Posterior cingulate gyrus (tissue), 11 donors: ENCODE data around the gene EEF2KMT.
"Not testable (repeated sequence)": the region's sequence is repeated elsewhere in the genome, so short reads cannot be mapped to it uniquely, and the experiment has no call there.

Source experiments
- DNase-seq, 10 donors: peaks; one replicate each; pipeline versions ENCODE4 v3.0.0 to v3.0.0-alpha.2; 2020 to 2021; ENCODE audit warnings: mixed read lengths in 3 of 10
- intact Hi-C: fragments of 100-400 bp; cut with DNase I; formaldehyde crosslinking; loops from one replicate; pipeline ENCODE4 v1.15.1; 2023

Gene EEF2KMT, protein sequence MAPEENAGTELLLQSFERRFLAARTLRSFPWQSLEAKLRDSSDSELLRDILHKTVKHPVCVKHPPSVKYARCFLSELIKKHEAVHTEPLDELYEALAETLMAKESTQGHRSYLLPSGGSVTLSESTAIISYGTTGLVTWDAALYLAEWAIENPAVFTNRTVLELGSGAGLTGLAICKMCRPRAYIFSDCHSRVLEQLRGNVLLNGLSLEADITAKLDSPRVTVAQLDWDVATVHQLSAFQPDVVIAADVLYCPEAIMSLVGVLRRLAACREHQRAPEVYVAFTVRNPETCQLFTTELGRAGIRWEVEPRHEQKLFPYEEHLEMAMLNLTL

DNA sequence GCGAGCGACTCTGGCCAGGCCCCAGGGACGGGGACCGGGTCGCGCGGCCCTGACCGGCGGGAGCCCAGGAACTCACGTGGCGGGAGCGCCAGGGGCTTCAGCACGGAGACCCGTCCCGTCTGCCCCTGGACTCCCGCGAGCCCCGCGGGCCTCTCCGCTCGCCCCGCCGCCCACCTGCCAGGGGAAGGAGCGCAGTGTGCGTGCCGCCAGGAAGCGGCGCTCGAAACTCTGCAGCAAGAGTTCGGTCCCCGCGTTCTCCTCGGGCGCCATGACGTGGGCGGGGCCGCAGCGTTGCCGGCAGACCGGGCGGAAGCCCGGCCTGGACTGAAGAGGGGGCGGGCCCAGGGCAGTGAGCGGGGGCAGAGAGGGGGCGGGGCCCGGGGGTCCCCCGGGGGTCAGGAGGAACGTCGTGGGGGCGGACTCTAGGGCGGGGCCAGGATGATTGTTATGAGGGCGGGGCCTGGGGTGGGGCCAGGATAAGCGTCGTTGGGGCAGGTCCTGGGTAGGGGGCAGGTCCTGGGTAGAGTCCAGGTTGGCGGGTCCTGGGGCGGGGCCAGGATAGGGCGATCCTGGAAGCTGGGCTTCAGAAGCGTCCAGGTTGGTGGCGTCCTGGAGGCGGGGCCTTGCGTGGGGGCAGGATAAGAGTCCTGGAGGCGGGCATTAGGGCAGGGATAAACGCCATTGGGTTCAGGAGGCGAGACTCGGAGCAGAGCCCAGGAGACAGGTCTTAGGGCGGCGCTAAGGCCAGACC, at the start of gene EEF2KMT:
Gene EEF2KMT (minus strand): TSS at position 326 of the 751 bp plus-strand sequence. CDS start 56 bp downstream, at position 270.
- DNase-seq = peak in 9 of 10 donors; percentile 97 to 100 (median 98)
- intact Hi-C loops = not testable (repeated sequence)

DNA sequence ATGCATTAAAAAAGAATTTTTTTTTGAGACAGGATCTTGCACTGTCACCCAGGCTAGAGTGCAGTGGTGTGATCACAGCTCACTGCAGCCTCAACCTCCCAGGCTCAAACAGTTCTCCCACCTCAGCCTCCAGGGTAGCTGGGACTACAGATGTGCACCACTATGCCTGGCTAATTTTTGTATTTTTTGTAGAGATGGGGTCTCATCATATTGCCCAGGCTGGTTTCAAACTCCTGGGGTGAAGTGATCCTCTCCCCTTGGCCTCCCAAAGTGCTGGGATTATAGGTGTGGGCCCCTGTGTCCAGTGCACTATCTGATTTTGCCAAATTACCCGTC, 47.0 kb upstream of the EEF2KMT start:
- DNase-seq = peak in 1 of 10 donors; percentile 6
- intact Hi-C loops = not testable (repeated sequence)

DNA sequence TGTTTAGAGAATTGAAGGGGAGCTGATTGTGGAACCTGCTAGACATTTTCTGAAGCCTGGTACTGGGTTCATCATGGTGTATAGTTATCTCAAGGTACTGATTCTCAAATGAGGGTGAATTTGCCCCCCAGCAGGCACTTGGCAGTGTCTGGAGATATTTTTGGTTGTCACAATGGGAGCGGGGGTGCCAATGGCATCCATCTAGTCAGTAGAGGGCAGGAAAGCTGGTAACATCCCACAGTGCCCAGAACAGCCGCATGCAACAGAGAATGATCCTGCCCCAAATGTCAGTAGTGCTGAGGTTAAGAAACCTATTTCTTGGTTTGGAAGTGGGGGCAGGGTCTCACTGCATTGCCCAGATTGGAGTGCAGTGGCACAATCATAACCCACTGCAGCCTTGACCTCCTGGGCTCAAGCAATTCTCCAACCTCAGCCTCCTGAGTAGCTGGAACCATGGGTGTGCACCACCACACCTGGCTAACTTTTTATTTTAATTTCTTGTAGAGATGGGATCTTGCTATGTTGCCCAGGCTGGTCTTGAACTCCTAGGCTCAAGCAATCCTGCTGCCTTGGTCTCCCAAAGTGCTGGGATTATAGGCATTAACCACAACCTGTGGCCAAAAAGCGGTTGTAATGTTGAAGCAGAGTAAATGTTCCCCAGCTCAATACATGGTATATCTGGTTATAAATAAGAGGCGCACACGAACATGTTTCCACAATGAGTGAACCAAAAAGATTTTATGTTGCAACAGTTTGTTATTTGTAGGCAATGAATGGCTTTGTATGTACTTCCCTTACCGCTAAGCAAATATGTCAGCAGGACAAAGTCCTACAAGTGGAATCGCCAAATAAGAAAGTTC, 46.4 kb upstream of the EEF2KMT start:
- intact Hi-C loops = no loop called here
- DNase-seq = peak in 1 of 10 donors; percentile 4

DNA sequence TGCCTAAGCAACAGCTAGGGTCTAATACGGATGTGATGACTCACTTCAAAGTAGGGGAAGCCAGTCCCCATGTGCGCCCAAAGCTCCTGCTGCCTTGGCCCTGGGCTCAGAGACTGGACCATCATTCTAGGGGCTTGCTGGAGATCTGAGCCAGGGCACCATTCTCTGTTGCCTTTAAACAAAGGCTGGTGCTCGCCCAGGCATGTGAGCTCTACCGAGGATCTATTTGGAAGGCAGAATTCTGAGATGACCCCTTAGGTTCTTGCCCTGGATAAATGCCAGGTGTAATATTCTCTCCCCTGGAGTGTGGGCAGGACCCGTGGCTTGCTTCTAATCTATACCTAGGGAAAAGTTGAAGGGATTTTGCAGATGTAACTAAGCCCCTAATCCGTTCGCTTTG, 42.6 kb upstream of the EEF2KMT start:
- intact Hi-C loops = not testable (repeated sequence)
- peak in 1 of 10 donors; percentile 15 for DNase-seq

DNA sequence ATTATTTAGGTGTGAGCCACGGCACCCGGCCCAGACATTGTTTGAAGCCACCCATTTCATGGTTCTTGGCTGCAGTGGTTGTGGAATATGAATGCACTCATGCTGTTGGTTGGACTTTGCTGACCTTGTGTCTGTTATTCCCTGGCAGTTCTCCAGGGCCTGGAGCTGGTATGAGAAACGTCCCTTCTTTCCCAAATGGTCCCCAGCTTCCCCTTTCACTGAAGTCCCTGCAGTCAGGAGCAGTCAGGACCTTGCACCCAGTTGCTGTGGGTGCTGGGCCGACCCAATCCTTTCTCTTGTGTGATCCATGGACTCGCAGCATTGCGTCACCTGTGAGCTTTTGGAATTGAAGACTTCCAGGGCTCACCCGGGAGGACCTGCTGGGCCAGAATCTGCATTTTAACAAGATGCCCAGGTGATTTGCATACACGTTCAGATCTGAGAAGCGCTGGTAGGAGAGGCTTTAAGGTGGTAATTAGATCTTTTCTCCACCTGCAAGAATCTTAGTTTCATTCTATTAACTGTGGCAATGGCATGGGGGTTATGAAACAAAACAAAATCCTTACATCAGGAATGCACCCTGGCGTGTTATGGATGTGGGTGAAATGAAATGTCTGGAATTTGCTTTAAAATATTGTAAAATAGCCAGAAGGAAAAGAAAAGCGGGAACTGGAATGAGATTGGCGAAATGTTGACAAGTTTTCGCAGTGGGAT, 37.3 kb upstream of the EEF2KMT start:
- DNase-seq = peak in 1 of 10 donors; percentile 68
- intact Hi-C loops = not testable (repeated sequence)

DNA sequence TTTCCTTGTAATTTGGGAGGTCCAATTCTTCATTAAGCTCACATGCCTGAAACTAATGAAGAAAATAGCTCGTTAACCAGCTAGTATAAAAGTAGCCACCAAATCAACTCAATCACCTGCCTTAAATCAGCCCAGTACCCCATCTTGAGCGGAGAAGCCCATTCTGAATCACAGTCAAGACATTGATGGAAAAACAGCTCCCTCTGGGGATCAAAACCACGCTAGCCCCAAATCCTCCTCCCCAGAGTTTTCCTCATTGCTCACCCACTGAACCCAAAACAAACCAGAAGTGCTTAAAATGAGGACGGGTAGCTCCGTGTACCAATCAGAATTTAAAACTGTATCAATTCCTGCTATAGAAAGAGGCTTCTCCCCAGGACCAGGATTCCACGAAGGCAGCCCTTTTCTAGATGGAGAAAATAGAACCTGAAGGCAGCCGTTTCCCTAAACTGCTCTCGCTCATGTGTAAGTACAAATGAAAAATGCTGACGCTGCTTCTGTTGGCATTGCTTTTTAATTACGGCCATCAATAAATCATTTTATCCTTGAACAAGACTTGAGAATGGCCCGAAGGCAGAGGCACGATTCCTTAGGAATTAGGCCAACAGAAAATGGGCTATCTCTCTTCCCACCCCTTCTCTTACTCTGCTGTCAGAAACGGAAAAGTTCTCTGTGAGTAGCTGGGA, 35.5 kb upstream of the EEF2KMT start:
- peak in 1 of 10 donors; percentile 7 for DNase-seq
- intact Hi-C loops = not testable (repeated sequence)

DNA sequence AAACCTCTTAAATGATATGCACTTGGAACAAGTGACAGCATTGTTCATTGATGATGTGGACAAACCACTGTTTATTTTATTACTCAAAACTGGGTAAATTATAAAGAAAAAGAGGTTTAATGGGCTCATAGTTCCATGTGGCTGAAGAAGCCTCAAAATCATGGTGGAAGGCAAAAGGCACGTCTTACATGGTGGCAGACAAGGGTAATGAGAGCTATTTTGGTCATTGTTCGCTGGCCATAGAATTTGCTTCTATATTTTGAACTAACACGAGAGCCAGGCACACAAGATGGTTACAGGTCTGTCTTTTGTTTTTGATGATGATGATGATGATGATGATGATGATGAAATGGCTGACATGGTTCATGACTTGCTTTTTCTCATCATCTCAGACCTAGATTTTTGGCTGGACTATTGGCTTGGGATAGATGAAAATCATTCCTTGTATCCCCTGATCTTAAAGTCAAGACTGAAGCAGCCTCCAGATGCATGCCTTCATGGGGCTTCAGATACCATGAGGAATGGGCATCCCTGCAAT, 33.9 kb upstream of the EEF2KMT start:
- intact Hi-C loops, DNase-seq: not testable (repeated sequence)

DNA sequence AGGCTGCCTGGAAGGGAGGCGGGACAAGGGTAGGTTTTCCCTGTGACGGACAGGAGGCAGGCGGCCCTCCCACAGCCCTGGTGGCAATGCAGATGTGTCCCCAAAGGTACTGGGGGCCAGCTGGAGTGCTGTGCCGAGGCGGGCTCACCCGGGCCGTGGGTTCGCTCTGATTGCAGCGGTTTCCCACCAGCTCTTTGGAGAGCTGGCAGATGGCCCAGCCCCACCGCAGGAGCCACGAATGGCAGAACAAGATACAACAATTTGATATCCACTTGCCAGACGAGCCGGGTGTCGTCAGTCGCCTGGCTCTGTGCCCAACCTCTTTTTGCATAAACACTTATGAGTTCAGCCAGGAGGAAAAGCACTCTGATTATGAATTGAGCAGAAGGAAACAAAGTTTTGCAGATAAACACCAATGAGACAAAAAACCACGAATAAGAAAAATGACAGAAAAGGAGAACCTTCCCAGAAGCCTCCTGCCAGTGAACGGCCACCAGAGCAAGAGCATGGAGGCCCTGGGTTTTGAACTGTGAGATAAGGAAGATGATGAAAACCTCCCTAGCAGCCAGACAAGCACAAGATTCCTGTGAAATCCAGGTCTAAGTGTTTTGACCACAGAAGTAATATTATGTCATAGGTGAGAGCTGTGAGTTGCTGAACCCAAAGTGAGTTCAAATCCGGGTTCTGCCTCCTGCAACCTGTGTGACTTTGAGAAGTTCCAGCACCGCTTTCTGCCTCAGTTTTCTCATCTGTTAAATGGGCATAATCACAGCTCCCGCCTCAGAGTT, 19.9 kb upstream of the EEF2KMT start:
- DNase-seq = peak in 4 of 10 donors; percentile 11 to 91 (median 48)
- intact Hi-C loops = not testable (repeated sequence)

DNA sequence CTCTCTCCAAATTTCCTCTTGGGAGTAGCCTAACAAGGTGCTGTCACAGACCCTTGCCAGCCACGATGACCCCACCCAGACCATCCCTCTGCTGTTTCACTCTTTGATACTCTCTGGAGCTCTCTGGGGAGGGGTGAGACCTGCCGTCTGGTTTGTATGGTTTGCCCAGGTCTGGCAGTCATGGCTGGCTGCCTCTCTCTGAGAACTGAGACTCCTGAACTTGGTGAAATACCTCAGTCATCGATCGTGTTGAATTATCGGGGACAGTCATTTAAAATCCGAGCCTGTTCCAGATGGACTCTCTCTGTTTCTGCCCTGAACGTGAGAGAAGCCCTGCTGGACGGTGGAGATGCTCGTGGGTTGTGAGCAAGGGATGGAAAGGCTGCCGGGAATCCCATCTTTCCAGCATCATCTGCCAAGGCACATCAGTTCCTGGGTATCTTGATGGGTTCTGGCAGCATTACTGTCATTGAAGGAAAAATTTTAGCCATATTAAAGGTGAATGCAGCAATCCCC, 19.2 kb upstream of the EEF2KMT start:
- DNase-seq, intact Hi-C loops: not testable (repeated sequence)

DNA sequence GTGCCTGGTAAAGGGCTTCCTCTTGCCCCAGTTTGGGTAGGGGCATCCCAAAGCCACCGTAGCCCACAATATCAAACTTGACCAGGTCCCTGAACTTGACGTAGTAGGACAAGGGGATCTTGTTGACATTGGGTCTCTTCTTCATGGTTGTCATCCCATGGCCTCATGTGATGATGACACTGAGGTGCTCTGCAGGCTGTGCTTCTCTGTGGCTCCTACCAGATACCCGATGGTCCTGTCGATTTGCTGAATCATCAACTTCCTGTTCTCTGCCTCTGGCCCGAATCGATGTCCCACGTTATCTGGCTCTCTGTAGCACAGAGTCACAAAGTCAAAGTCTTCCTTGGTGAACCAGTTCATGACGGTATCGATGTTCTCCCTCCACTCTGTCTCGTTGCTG, 13.3 kb upstream of the EEF2KMT start:
- DNase-seq = peak in 1 of 10 donors; percentile 14
- intact Hi-C loops = not testable (repeated sequence)

DNA sequence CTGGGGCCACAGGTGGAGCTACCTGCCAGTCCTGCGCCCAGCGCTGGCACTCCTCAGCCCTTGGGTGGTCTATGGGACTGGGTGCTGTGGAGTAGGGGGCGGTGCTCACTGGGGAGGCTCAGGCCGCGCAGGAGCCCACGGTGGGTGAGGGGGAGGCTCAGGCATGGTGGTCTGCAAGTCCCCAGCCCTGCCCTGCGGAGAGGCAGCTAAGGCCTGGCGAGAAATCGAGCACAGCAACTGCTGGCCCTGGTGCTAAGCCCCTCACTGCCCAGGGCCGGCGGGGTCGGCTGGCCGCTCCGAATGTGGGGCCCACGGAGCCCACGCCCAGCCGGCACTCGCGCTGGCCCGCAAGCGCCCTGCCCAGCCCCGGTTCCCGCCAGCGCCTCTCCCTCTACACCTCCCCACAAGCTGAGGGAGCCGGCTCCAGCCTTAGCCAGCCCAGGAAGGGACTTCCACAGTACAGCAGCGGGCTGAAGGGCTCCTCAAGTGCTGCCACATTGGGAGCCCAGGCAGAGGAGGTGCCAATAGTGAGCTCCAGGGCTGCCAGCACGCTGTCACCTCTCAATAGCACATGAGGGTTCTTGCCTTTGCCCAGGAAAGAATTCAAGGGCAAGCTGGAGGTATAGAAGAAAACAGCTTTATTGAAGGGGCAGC, 11.0 kb upstream of the EEF2KMT start:
- DNase-seq = peak in 1 of 10 donors; percentile 69
- intact Hi-C loops = no loop called here

DNA sequence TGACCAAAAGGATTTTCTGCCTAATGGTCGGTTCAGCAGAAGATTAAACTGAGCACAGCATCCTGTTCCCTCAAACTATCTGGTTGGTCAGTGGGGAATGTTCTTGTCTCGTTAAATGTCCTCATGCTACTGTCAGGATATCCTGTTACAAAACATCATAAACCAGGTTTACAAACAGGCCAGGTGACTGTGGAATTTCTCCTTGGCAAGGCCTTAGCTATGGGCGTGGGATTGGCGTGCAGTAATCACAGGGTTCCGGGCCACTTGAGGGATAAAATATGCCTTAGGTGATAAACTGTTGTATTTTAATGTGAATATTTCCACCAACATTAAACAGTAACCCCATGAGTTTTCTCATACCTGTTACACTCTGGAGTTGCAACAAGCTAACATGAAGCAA, 7.4 kb upstream of the EEF2KMT start:
- peak in 1 of 10 donors; percentile 5 for DNase-seq
- intact Hi-C loops = not testable (repeated sequence)

DNA sequence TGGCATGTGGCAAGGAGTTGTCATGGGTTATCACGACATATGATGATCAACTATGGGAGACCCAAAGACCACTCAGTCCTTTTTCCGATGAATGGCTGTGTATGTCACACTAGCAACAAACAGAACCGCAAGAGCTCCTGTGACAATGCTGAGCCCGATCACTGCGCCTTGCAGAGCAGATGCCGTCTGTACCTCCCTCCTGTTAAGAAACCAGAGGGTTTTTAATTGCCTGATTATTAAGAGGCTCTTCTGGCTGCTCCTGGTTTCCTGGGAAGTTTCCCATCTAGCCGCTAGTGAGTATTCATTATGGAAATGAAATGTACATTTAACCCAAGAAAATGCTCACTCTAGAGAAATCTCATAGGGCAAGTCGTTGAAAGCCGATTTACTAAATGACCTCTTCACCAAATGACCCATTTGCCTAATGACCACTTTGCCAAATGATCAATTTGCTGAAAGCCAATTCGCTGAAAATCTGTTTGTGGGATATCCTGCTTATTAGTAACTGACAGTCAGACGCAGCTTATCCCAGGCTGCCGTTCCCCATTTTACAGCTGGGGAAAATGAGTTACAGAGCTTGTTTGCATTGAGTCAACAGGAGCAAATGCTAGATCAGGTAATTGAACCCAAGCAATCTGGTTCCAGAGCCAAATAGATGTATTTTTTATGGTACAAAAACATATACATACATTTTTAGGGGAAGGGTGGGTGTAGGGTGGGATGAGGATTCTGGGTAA, 5.9 kb upstream of the EEF2KMT start:
- intact Hi-C loops = not testable (repeated sequence)
- peak in 1 of 10 donors; percentile 17 for DNase-seq

DNA sequence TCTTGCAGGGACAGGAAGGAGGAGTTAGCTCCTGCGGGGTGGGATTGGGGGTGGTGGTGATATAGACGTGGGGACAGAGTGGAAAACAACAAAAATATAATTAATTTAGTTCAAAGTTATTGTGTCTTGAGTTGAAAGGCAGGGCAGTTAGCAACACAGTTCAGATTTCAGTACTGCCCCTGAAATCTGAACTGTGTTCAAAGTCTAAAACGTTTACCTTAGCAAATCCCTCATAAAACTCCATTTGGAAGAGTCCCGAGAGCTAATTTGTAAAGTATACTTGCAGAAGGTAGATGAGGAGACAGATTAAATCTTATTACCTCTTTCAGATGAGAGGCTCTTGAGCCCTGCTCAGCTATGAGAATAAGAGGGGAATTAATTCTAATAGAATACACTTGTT, 1.6 kb upstream of the EEF2KMT start:
- DNase-seq, intact Hi-C loops: not testable (repeated sequence)

DNA sequence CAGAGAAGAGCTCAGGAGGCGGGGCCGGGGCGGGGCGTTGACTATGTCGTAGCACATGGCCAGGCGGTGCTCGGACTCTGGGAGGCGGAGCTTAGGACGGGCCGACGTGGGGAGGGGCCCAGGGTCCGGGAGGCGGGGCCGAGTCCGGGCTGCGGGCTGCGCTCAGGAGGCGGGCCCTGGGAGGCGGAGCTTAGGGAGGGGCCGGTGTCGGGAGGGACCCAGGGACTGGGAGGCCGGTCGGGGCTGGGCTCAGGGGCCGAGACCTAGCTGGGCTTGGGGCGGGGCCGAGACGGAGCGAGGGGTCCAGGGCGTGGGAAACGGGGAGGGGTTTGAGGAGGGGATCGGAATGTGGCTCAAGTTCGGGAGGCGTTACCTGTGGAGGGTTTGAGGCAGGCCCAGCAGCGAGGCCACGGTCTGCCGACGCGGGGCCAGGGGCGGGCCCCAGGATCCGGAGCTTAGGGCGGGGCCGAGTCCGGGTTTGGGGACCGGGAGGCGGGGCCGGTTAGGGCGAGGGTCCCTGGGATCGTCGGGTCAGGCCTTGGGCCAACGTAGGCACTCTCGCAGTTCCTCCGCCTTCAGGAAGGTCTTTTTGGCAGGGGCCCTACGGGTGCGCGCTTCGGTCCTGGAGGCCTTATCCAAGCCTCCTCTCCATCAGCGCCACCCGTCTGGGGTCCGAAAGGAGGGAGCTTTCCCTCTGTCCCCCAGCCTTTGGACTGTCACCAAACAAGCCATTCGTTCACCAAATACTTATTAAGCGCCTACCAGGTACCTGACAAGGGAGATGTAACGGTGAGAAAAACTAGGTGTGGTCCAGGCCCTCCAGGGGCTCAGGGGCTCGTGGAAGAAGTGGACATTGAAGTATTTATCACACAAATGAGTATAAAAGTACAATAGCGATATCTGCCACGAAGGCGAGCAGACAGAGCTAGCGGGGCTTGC, 895 bp upstream of the EEF2KMT start:
- intact Hi-C loops = not testable (repeated sequence)
- peak; percentile 31 to 100 (median 50) for DNase-seq

DNA sequence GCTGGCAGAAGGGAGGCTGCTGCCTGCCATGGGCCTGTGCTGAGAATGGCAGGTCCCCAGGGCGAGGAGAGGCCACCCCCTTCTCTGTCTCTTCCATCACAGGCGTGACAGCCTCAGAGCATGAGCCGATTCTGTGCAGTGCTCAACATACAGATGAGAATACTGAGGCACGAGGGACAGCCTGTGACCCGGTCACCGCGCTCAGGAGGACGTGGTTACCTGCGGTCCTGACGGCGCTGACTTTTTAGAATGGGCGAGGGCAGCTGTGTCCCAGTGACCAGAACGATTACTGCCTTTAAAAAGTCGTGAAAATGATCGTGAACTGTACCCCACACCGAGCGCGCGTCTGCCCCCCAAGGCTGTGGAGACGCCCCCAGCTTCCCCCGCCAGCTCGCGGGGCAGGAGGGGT, 530 bp downstream of the EEF2KMT start:
- DNase-seq = peak in 2 of 10 donors; percentile 10 to 81
- intact Hi-C loops = not testable (repeated sequence)
